ENCODE measurements around the gene NUP210L.
"Not testable (repeated sequence)": the region's sequence is repeated elsewhere in the genome, so short reads cannot be mapped to it uniquely, and the experiment has no call there.

Gene NUP210L

DNA sequence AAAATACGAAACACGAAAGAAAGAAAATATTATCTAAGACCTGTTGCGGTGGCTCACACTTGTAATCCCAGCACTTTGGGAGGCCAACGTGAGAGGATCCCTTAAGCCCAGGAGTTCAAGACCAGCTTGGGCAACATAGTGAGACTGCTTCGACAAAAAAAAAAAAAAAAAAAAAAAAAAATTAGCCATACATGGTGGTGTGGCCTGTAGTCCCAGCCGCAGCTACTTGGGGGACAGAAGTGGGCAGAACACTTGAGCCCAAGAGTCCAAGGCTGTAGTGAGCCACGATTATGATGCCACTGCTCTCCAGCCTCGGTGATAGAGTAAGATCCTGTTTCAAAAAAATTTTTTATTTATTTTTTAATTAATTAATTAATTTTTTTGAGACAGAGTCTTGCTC lies 167.3 kb downstream of the NUP210L start:
- Histone ChIP-seq H3K27ac (no peak overlapping the region), H3K36me3 (peaks cover 6% of the 10 kb centered on the region), H3K4me1 (ENCODE audit: control insufficient read depth in 1 of 2, insufficient read depth in 1 of 2, low read depth in 1 of 2, low read length in 1 of 2) (peaks cover 47 to 53% of the 10 kb centered on the region in 2 experiments), H3K27me3 (no peaks in the 10 kb centered on the region), H3K9me3 (no peaks in the 10 kb centered on the region), H3K4me3 (ENCODE audit: low read depth in 1 of 2, low read length in 1 of 2) (no peak overlapping the region)
- TF ChIP-seq, protein P1, sequence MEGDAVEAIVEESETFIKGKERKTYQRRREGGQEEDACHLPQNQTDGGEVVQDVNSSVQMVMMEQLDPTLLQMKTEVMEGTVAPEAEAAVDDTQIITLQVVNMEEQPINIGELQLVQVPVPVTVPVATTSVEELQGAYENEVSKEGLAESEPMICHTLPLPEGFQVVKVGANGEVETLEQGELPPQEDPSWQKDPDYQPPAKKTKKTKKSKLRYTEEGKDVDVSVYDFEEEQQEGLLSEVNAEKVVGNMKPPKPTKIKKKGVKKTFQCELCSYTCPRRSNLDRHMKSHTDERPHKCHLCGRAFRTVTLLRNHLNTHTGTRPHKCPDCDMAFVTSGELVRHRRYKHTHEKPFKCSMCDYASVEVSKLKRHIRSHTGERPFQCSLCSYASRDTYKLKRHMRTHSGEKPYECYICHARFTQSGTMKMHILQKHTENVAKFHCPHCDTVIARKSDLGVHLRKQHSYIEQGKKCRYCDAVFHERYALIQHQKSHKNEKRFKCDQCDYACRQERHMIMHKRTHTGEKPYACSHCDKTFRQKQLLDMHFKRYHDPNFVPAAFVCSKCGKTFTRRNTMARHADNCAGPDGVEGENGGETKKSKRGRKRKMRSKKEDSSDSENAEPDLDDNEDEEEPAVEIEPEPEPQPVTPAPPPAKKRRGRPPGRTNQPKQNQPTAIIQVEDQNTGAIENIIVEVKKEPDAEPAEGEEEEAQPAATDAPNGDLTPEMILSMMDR (IDR thresholded peaks at IDR 0.05), result no peak

- H3K9me3 ChIP-seq, result no peaks in the 10 kb centered on the region
- H3K4me1 ChIP-seq (ENCODE audit: control insufficient read depth in 1 of 2, insufficient read depth in 1 of 2, low read depth in 1 of 2, low read length in 1 of 2), result peaks cover 38 to 42% of the 10 kb centered on the region in 2 experiments
- no peaks in the 10 kb centered on the region for H3K36me3 ChIP-seq
- TF ChIP-seq, protein P1 (IDR thresholded peaks at IDR 0.05), result no peak
- peak within 1 kb of the TSS; percentile 43 to 58 for H3K4me3 ChIP-seq (ENCODE audit: low read depth in 1 of 2, low read length in 1 of 2)
- no peaks in the 10 kb centered on the region for H3K27me3 ChIP-seq
- H3K27ac ChIP-seq, result peak within 1 kb of the TSS; percentile 68
Observed at GRCh38 chr1:153985941-153986761, 168.7 kb downstream of the NUP210L start, which contains the start of gene RAB13. RAB13 (minus strand) TSS chr1:153986339; CDS start chr1:153986236, 103 bp downstream.

- peaks cover 33 to 39% of the 10 kb centered on the region in 2 experiments for H3K4me1 ChIP-seq (ENCODE audit: control insufficient read depth in 1 of 2, insufficient read depth in 1 of 2, low read depth in 1 of 2, low read length in 1 of 2)
- peak overlapping the region; percentile 68 for H3K27ac ChIP-seq
- H3K4me3 ChIP-seq (ENCODE audit: low read depth in 1 of 2, low read length in 1 of 2), result peak overlapping the region; percentile 43 to 58
- no peaks in the 10 kb centered on the region for H3K36me3 ChIP-seq
- no peaks in the 10 kb centered on the region for H3K9me3 ChIP-seq
- TF ChIP-seq, protein P1 (IDR thresholded peaks at IDR 0.05), result no peak
- H3K27me3 ChIP-seq, result no peaks in the 10 kb centered on the region
Observed at GRCh38 chr1:153985341-153985912, 169.4 kb downstream of the NUP210L start.

GRCh38 chr1:153984123-153984894 lies 170.6 kb downstream of the NUP210L start:
- H3K36me3 ChIP-seq, result no peaks in the 10 kb centered on the region
- H3K27ac ChIP-seq, result peak overlapping the region; percentile 68
- H3K4me3 ChIP-seq (ENCODE audit: low read depth in 1 of 2, low read length in 1 of 2), result no peak overlapping the region
- no peaks in the 10 kb centered on the region for H3K9me3 ChIP-seq
- TF ChIP-seq, protein P1 (IDR thresholded peaks at IDR 0.05), result no peak
- peaks cover 27 to 34% of the 10 kb centered on the region in 2 experiments for H3K4me1 ChIP-seq (ENCODE audit: control insufficient read depth in 1 of 2, insufficient read depth in 1 of 2, low read depth in 1 of 2, low read length in 1 of 2)
- H3K27me3 ChIP-seq, result no peaks in the 10 kb centered on the region

DNA sequence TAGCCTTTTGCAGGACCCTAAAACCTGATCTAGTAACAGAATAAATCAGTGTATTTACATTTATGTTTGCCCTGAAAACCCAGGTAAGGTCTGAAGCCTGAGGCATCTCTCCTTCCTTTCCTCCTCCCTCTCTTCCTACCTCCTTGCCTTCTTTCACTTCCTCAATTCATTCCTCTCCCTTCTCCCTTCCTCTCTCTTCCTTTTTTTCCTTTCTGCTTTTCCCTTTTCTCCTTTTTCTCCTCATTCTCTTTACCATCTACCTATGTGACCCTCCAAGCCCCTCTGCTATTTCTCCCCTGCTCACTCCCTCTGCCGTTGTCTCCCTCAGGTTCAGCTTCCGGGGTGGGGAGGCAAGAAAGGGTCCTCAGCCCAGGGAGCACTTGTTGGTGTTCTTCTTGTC lies 173.1 kb downstream of the NUP210L start:
- H3K27me3 ChIP-seq; H3K4me3 ChIP-seq (ENCODE audit: low read depth in 1 of 2, low read length in 1 of 2); H3K9me3 ChIP-seq; H3K36me3 ChIP-seq: not testable (repeated sequence)
- Histone ChIP-seq H3K4me1 (ENCODE audit: control insufficient read depth in 1 of 2, insufficient read depth in 1 of 2, low read depth in 1 of 2, low read length in 1 of 2) (peaks cover 32 to 41% of the 10 kb centered on the region in 2 experiments), H3K27ac (peak overlapping the region; percentile 25)

GRCh38 chr1:153979091-153979490 lies 175.8 kb downstream of the NUP210L start:
- not testable (repeated sequence) for H3K9me3 ChIP-seq; H3K4me3 ChIP-seq (ENCODE audit: low read depth in 1 of 2, low read length in 1 of 2); H3K27me3 ChIP-seq; H3K27ac ChIP-seq
- peaks cover 21% of the 10 kb centered on the region for H3K36me3 ChIP-seq
- peaks cover 20 to 25% of the 10 kb centered on the region in 2 experiments for H3K4me1 ChIP-seq (ENCODE audit: control insufficient read depth in 1 of 2, insufficient read depth in 1 of 2, low read depth in 1 of 2, low read length in 1 of 2)

Data from neutrophil (primary cell).